ENCODE results near the gene FAM219B. TPM values are rescaled to one million over a fixed set of nuclear protein-coding genes. Genes with fewer than 3 reads are reported as not detected.

FAM219B gene
- total and polyA plus RNA-seq, 4 donors, result 7.5 to 15.6 (median 12.2) TPM

DNA sequence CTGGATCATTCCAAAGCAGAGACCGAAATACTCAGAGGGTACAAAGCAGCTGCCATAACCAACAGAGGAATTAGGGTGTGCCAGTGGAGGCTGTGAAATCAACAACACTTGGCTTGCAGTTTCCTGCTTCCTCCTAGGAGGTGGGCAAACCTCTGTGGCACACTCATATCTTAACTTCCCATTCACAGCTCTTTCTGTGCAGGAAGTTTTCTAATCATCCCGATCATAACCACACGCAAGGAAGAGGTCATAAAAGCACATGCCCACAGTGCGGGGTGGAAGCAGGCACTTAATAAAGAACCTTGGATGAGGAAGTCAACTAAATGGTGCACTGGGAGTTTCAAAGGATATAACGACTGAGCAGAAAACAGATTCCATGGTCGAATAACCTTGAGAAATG is 38.6 kb downstream of the FAM219B start:
- peak overlapping the region in 1 of 2 donors; percentile 30 for H3K27ac ChIP-seq (ENCODE audit: low read depth in 1 of 2, low read length in 2 of 2)
- no peak for DNase-seq (ENCODE audit: low spot score)

DNA sequence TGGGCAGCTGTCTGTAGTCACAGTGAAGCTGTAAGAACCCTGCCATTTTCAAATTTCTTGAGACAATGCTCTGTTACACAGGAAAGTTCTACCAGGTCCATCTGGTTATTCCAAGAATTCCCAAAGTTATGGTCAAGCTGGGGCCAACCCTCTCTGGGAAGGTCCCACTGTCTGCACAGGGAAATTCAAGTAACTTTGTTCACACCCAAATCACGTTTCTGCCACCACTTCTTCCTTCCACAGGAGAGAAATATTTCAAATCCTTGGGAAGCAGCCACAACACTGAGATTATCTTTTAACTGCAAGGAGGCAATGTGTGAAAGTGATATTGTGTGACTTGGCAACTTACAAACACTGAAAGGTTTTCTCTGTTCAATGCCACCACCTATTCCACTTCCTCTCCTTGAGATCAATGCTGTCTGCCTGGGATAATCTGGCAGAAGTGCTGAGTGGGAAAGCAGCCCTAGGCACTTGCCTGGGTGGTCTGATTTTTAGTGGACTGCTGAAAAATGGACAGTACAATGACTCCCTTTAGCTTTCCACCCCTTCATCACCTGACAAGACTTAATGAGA is 39.1 kb downstream of the FAM219B start:
- TF ChIP-seq, protein P1, sequence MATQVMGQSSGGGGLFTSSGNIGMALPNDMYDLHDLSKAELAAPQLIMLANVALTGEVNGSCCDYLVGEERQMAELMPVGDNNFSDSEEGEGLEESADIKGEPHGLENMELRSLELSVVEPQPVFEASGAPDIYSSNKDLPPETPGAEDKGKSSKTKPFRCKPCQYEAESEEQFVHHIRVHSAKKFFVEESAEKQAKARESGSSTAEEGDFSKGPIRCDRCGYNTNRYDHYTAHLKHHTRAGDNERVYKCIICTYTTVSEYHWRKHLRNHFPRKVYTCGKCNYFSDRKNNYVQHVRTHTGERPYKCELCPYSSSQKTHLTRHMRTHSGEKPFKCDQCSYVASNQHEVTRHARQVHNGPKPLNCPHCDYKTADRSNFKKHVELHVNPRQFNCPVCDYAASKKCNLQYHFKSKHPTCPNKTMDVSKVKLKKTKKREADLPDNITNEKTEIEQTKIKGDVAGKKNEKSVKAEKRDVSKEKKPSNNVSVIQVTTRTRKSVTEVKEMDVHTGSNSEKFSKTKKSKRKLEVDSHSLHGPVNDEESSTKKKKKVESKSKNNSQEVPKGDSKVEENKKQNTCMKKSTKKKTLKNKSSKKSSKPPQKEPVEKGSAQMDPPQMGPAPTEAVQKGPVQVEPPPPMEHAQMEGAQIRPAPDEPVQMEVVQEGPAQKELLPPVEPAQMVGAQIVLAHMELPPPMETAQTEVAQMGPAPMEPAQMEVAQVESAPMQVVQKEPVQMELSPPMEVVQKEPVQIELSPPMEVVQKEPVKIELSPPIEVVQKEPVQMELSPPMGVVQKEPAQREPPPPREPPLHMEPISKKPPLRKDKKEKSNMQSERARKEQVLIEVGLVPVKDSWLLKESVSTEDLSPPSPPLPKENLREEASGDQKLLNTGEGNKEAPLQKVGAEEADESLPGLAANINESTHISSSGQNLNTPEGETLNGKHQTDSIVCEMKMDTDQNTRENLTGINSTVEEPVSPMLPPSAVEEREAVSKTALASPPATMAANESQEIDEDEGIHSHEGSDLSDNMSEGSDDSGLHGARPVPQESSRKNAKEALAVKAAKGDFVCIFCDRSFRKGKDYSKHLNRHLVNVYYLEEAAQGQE (IDR thresholded peaks at IDR 0.05), result no peak
- no peak for TF ChIP-seq NR2F2 (IDR thresholded peaks at IDR 0.05)
- Histone ChIP-seq H3K4me3 (ENCODE audit: low read depth in 1 of 3, low read length in 3 of 3) (no peak overlapping the region), H3K9ac (ENCODE audit: low read depth in 1 of 2, low read length in 2 of 2) (no peak overlapping the region), H3K4me1 (ENCODE audit: control insufficient read depth in 4 of 4, insufficient read depth in 4 of 4, low read length in 3 of 4) (peaks cover 24 to 54% (median 43%) of the 10 kb centered on the region in 4 donors), H3K27ac (ENCODE audit: low read depth in 1 of 2, low read length in 2 of 2) (no peak overlapping the region), H3K36me3 (ENCODE audit: control insufficient read depth in 4 of 4, insufficient read depth in 3 of 4, low read depth in 1 of 4, low read length in 3 of 4) (no peaks in the 10 kb centered on the region), H3K27me3 (ENCODE audit: control insufficient read depth in 4 of 4, insufficient read depth in 4 of 4, low read length in 3 of 4) (no peaks in the 10 kb centered on the region), H3K9me3 (ENCODE audit: control insufficient read depth in 4 of 4, low read length in 3 of 4) (no peaks in the 10 kb centered on the region)
- WGBS, result 29% methylated on average over 1 of the region's 1 CpG
- DNase-seq (ENCODE audit: low spot score), result no peak

More for the DNA sequence above, 38.6 kb downstream of the FAM219B start:
- H3K4me3 ChIP-seq (ENCODE audit: low read depth in 1 of 3, low read length in 3 of 3), result no peak overlapping the region
- WGBS, result 68% methylated on average over 6 of the region's 6 CpGs
- H3K9ac ChIP-seq (ENCODE audit: low read depth in 1 of 2, low read length in 2 of 2), result no peak overlapping the region
- TF ChIP-seq, protein P2, sequence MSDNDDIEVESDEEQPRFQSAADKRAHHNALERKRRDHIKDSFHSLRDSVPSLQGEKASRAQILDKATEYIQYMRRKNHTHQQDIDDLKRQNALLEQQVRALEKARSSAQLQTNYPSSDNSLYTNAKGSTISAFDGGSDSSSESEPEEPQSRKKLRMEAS (IDR thresholded peaks at IDR 0.05), result peak; percentile 12
- TF ChIP-seq GABPA (IDR thresholded peaks at IDR 0.05 in 1 of 2, conservative IDR thresholded peaks at IDR 0.05 in 1 of 2) (no peak), TAF1 (conservative IDR thresholded peaks at IDR 0.05) (no peak)
- TF ChIP-seq, protein P3, sequence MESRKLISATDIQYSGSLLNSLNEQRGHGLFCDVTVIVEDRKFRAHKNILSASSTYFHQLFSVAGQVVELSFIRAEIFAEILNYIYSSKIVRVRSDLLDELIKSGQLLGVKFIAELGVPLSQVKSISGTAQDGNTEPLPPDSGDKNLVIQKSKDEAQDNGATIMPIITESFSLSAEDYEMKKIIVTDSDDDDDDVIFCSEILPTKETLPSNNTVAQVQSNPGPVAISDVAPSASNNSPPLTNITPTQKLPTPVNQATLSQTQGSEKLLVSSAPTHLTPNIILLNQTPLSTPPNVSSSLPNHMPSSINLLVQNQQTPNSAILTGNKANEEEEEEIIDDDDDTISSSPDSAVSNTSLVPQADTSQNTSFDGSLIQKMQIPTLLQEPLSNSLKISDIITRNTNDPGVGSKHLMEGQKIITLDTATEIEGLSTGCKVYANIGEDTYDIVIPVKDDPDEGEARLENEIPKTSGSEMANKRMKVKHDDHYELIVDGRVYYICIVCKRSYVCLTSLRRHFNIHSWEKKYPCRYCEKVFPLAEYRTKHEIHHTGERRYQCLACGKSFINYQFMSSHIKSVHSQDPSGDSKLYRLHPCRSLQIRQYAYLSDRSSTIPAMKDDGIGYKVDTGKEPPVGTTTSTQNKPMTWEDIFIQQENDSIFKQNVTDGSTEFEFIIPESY (IDR thresholded peaks at IDR 0.05), result no peak
- no peaks in the 10 kb centered on the region for H3K27me3 ChIP-seq (ENCODE audit: control insufficient read depth in 4 of 4, insufficient read depth in 4 of 4, low read length in 3 of 4)
- no peaks in the 10 kb centered on the region for H3K36me3 ChIP-seq (ENCODE audit: control insufficient read depth in 4 of 4, insufficient read depth in 3 of 4, low read depth in 1 of 4, low read length in 3 of 4)
- H3K4me1 ChIP-seq (ENCODE audit: control insufficient read depth in 4 of 4, insufficient read depth in 4 of 4, low read length in 3 of 4), result peaks cover 24 to 57% (median 43%) of the 10 kb centered on the region in 4 donors
- H3K9me3 ChIP-seq (ENCODE audit: control insufficient read depth in 4 of 4, low read length in 3 of 4), result no peaks in the 10 kb centered on the region

DNA sequence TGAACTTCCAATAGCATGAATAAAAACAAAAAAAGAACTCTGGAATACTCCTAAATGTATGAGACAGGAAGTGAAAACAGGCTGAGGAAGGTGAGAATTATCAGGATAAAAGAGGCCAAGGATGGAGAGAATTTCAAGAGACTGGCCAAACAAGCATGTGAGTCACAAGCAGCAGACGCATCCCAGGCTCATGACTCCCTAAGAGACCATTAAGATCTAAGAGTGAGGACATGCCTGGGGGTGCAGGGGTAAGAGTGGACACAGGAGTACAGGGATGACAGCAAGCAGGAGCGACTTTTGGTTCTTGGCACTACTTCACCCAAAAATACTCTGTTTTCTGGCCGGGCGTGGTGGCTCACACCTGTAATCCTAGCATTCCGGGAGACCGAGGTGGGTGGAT is 40.6 kb downstream of the FAM219B start:
- TF ChIP-seq, protein P1 (IDR thresholded peaks at IDR 0.05), result no peak
- TF ChIP-seq, protein P4, sequence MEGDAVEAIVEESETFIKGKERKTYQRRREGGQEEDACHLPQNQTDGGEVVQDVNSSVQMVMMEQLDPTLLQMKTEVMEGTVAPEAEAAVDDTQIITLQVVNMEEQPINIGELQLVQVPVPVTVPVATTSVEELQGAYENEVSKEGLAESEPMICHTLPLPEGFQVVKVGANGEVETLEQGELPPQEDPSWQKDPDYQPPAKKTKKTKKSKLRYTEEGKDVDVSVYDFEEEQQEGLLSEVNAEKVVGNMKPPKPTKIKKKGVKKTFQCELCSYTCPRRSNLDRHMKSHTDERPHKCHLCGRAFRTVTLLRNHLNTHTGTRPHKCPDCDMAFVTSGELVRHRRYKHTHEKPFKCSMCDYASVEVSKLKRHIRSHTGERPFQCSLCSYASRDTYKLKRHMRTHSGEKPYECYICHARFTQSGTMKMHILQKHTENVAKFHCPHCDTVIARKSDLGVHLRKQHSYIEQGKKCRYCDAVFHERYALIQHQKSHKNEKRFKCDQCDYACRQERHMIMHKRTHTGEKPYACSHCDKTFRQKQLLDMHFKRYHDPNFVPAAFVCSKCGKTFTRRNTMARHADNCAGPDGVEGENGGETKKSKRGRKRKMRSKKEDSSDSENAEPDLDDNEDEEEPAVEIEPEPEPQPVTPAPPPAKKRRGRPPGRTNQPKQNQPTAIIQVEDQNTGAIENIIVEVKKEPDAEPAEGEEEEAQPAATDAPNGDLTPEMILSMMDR (IDR thresholded peaks at IDR 0.05; ENCODE audit: low read depth, low read length, missing input control), result no peak
- TF ChIP-seq FOXA2 (IDR thresholded peaks at IDR 0.05) (no peak), JUND (IDR thresholded peaks at IDR 0.05) (no peak), RAD21 (IDR thresholded peaks at IDR 0.05) (no peak), FOXA1 (IDR thresholded peaks at IDR 0.05) (no peak), EGR1 (IDR thresholded peaks at IDR 0.05; ENCODE audit: low read depth in 2 of 2) (no peak), RXRA (IDR thresholded peaks at IDR 0.05) (no peak), HNF4A (conservative IDR thresholded peaks at IDR 0.05) (no peak), YY1 (IDR thresholded peaks at IDR 0.05) (no peak), GABPA (IDR thresholded peaks at IDR 0.05 in 1 of 2, conservative IDR thresholded peaks at IDR 0.05 in 1 of 2) (no peak), HNF4G (IDR thresholded peaks at IDR 0.05) (no peak)
- TF ChIP-seq, protein P5, sequence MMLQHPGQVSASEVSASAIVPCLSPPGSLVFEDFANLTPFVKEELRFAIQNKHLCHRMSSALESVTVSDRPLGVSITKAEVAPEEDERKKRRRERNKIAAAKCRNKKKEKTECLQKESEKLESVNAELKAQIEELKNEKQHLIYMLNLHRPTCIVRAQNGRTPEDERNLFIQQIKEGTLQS (IDR thresholded peaks at IDR 0.05), result no peak
- H3K9me3 ChIP-seq (ENCODE audit: control insufficient read depth in 4 of 4, low read length in 3 of 4), result no peaks in the 10 kb centered on the region
- H3K27ac ChIP-seq (ENCODE audit: low read depth in 1 of 2, low read length in 2 of 2), result no peak overlapping the region
- H3K4me3 ChIP-seq (ENCODE audit: low read depth in 1 of 3, low read length in 3 of 3), result no peak overlapping the region
- no peak overlapping the region for H3K9ac ChIP-seq (ENCODE audit: low read depth in 1 of 2, low read length in 2 of 2)
- WGBS, result 90% methylated on average over 6 of the region's 6 CpGs
- H3K27me3 ChIP-seq (ENCODE audit: control insufficient read depth in 4 of 4, insufficient read depth in 4 of 4, low read length in 3 of 4), result no peaks in the 10 kb centered on the region
- no peak for DNase-seq (ENCODE audit: low spot score)
- H3K36me3 ChIP-seq (ENCODE audit: control insufficient read depth in 4 of 4, insufficient read depth in 3 of 4, low read depth in 1 of 4, low read length in 3 of 4), result peaks cover 0 to 2% (median 0%) of the 10 kb centered on the region in 4 donors
- peaks cover 20 to 42% (median 34%) of the 10 kb centered on the region in 4 donors for H3K4me1 ChIP-seq (ENCODE audit: control insufficient read depth in 4 of 4, insufficient read depth in 4 of 4, low read length in 3 of 4)

Measured in liver (tissue), 9 donors.